PC-9 (cell line): ENCODE results near the gene INKA2.

ENCODE experiments used
- EZH2 ChIP-seq: fragments of 200-600 bp; sonication (generic); IDR thresholded peaks from 2 replicates; pipeline ENCODE4 v1.8.0; 2017; ENCODE audit warnings: antibody characterized with exemption, low read depth
- TF ChIP-seq, protein P1 (sequence below): fragments of 200-600 bp; sonication (generic); conservative IDR thresholded peaks from 2 replicates; pipeline ENCODE4 v1.6.1; 2017; ENCODE audit warnings: mixed run types, antibody characterized with exemption, mild to moderate bottlenecking, moderate library complexity

DNA sequence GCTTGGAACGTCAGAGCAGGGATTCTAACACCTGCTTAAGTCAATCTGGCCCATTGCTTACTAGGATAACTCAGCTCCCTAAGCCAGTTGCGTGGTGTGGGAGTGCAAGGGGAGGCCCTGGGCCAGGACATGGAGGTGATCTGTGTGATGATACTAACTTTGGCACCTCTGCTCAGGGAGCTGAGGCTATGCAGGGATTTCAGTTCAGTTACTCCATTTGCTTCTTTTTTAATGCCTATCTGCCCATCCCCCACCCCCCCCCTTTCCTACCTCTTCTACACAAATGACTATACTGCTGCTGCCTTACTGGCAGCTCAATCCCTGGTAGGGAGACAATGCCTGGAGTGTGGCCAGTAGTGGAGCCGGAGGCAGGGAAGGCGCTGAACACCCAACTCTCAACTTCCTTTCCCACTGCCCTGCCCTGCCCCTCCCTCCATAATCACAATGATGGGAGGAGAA, 19.5 kb downstream of the INKA2 start:
- TF ChIP-seq, protein P1, sequence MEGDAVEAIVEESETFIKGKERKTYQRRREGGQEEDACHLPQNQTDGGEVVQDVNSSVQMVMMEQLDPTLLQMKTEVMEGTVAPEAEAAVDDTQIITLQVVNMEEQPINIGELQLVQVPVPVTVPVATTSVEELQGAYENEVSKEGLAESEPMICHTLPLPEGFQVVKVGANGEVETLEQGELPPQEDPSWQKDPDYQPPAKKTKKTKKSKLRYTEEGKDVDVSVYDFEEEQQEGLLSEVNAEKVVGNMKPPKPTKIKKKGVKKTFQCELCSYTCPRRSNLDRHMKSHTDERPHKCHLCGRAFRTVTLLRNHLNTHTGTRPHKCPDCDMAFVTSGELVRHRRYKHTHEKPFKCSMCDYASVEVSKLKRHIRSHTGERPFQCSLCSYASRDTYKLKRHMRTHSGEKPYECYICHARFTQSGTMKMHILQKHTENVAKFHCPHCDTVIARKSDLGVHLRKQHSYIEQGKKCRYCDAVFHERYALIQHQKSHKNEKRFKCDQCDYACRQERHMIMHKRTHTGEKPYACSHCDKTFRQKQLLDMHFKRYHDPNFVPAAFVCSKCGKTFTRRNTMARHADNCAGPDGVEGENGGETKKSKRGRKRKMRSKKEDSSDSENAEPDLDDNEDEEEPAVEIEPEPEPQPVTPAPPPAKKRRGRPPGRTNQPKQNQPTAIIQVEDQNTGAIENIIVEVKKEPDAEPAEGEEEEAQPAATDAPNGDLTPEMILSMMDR = no peak
- no peak for TF ChIP-seq EZH2
